ENCODE data around the gene ARFGEF2.

DNA sequence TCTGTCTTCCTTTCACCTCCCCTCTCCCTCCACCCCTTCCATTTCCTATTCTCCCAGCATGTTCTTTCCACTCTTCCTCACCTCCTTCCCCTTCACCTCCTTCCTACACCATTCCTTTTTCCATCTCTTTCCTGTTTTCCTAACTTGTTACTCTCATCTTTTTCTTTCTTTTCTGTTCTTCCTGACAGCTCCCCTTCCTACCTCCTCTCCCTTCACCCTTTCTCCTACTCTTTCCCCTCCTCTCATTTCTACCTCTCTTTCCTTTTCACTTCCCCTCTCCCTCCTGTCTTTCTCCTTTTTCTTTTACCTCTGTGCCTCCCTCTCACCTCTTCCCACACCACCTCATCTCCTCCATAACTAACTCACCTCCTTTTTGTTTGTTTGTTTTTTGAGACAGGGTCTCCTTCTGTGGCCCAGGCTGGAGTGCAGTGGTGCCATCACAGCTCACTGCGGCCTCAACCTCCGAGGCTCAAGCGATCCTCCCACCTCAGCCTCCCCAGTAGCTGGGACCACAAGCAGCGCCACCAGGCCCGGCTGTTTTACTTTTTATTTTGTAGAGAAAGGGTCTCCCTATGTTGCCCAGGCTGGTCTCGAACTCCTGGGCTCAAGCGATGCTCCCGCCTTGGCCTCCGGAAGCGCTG is 864 bp upstream of the ARFGEF2 start:
- TF ChIP-seq, protein P1, sequence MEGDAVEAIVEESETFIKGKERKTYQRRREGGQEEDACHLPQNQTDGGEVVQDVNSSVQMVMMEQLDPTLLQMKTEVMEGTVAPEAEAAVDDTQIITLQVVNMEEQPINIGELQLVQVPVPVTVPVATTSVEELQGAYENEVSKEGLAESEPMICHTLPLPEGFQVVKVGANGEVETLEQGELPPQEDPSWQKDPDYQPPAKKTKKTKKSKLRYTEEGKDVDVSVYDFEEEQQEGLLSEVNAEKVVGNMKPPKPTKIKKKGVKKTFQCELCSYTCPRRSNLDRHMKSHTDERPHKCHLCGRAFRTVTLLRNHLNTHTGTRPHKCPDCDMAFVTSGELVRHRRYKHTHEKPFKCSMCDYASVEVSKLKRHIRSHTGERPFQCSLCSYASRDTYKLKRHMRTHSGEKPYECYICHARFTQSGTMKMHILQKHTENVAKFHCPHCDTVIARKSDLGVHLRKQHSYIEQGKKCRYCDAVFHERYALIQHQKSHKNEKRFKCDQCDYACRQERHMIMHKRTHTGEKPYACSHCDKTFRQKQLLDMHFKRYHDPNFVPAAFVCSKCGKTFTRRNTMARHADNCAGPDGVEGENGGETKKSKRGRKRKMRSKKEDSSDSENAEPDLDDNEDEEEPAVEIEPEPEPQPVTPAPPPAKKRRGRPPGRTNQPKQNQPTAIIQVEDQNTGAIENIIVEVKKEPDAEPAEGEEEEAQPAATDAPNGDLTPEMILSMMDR (IDR thresholded peaks at IDR 0.05) = no peak
- no peak for TF ChIP-seq POLR2A (IDR thresholded peaks at IDR 0.05)
